Measurements from ENCODE around the gene PNLIP.

- no peak for TF ChIP-seq POLR2A (IDR thresholded peaks at IDR 0.05)
- TF ChIP-seq EP300 (IDR thresholded peaks at IDR 0.05): no peak
- TF ChIP-seq CTCF (IDR thresholded peaks at IDR 0.05): no peak
- no peak for TF ChIP-seq POLR2AphosphoS5 (IDR thresholded peaks at IDR 0.05)
Observed at GRCh38 chr10:116526219-116526618, 19.5 kb upstream of the PNLIP start.
